HG03095 (cell line): ENCODE data around the gene VGF.
"Not testable (repeated sequence)": the region's sequence is repeated elsewhere in the genome, so short reads cannot be mapped to it uniquely, and the experiment has no call there.

Experiments used
- ATAC-seq: cut with Tn5 transposase; IDR thresholded peaks from one replicate; pipeline ENCODE4 v1.9.1; 2021; ENCODE audit warnings: moderate library complexity; ENCODE audit not compliant: unreplicated experiment

Gene VGF

DNA sequence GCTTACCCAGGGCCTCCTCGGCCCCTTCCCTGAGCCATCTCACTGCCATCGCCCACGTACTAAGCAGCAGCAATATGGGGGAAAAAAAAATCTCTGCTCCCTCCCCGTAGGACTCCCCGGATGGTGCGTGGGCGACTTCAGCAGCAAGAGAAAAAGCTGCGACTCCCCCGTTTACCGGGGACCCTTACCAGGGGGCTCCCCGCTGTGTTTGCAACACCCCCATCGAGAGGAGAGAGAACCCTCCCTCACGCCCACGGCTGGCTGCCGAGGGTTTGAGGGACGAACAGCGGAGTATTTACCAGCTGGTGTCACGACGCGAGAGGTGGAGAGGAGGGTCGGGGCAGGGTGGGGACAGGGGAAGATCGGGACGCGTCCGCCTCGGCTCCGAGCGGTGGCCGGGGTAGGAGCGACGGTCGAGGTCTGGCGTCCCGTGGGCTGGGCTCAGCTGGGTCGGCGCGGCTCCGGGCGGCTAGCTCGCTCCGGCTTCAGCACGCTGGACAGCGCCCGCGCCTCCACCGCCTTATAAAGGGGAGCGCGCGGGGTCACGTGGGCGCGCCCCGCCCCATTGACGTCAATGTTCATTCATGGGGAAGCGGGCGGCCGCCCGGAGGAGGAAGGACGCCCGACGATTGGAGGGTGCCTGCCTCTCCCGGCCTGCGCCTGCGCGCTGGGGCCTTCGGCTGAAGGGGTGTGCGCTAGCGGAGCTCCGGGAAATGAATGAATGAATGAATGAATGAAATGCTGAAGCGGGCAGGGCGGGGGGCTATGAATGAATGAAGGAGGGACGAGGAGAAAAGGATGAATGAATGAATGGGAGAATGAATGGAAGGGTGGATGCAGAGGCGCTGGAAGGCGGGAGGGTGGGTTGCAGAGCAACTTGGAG, at the start of gene VGF:
Gene VGF (minus strand): TSS at position 495 of the 883 bp plus-strand sequence. CDS start 726 bp downstream, outside the sequence.
- no peak for ATAC-seq

DNA sequence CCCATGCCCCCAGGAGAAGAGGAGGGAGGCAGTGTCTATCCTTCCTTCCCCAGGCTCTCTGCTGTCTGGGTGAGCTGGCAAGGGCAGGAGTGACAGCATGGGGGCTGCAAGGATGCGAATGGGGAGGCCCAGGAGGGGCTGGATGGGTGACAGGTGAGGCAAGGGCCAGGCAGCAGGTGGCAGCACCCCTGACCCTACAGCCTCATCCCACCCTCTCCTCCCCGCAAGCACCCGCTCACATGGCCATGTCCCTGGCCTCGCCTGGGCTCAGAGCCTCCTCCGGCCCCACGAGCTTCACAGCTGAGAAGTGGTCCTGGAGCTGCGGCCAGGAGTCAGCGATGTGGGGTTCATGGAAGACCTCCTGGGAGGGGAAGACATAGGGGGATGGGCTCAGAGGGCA, 46.6 kb upstream of the VGF start:
- no peak for ATAC-seq

DNA sequence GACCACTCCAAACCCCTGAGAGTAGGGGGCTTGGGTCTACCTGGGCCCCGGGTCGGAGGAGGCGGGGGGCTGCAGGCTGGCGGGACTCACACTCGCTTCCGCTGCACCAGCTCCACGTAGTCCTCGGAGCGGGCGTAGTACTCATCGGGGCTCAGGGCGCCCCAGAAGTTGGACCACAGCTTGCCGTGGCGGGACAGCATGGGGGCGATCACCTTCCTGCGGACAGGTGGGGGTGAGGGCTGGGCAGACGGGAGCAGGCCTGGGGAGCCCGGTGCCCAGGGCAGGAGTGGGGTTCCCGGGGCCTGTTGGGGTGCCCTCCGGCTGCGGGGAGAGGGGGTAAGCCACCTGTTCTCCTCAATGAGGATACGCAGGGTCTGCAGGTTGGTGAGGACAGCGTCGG, 46.1 kb upstream of the VGF start:
- no peak for ATAC-seq

- ATAC-seq: no peak
Observed at GRCh38 chr7:101210143-101210542, 44.8 kb upstream of the VGF start.

DNA sequence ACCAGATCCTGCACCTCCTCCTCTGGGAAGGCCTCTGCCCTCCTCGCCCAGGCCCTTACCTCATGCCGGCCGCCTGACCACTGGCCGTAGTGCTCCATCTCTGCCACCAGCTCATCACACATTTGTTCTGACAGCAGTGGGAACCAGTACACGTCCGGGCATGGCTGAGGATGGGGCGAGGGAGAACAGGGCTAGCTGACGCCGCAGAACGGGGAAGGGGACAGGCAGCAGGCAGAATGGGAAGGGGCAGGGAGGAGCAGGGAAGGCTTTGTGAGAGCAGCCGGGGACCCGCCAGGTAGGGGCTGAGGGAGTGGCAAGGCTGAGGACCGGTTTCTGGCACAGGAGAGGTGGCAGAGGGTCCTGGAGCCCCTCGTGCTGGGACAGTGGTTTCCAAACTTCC, 43.4 kb upstream of the VGF start:
- no peak for ATAC-seq

DNA sequence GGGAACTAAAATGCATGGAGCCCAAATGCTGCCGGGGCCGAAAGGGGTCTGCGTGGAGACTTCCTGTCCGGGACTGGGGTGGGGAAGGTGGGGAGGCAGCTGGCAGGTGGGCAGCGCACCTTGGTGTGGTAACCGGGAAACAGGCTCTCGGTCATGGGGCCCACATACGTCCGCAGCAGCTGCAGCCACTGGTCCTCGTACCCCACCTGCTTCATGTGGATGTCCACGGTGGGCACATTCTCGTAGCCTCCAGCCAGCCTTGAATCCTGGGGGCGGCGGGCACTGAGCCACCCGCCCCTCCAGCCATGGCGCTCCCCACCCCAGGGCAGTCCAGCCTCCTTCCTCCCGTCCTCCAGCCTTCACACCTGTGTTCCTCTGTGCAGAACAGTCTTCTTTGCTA, 42.1 kb upstream of the VGF start:
- no peak for ATAC-seq

DNA sequence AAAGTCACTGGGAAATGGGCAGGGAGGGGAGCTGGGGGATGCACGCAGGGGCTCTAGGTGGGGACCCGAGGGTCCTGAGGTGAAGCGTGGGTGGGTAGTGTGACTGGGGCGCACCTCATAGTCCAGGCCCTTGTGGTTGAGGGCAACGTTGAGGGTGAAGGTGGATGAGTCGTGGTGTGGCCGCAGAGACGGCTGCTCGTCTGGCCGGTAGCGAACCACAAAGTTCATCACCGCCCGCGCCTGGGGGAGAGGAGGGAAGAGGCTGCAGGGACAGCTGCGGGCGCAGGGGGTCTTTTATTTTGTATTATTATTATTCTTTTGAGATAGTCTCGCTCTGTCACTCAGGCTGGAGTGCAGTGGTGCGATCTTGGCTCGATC, 41.3 kb upstream of the VGF start:
- ATAC-seq: no peak

GRCh38 chr7:101205901-101206664, 40.7 kb upstream of the VGF start:
- no peak for ATAC-seq

GRCh38 chr7:101203740-101204738, 38.7 kb upstream of the VGF start:
- ATAC-seq: not testable (repeated sequence)

DNA sequence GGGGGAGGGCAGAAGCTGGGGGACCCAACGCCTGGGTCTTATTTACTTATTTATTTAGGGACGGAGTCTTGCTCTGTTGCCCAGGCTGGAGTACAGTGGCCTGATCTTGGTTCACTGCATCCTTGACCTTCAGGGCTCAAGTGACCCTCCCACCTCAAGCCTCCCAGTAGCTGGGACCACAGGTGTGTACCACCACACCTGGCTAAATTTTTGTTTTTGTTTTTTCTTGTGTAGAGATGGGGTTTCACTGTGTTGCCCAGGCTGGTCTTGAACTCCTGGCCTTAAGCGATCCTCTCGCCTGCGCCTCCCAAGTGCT, 37.2 kb upstream of the VGF start:
- no peak for ATAC-seq

DNA sequence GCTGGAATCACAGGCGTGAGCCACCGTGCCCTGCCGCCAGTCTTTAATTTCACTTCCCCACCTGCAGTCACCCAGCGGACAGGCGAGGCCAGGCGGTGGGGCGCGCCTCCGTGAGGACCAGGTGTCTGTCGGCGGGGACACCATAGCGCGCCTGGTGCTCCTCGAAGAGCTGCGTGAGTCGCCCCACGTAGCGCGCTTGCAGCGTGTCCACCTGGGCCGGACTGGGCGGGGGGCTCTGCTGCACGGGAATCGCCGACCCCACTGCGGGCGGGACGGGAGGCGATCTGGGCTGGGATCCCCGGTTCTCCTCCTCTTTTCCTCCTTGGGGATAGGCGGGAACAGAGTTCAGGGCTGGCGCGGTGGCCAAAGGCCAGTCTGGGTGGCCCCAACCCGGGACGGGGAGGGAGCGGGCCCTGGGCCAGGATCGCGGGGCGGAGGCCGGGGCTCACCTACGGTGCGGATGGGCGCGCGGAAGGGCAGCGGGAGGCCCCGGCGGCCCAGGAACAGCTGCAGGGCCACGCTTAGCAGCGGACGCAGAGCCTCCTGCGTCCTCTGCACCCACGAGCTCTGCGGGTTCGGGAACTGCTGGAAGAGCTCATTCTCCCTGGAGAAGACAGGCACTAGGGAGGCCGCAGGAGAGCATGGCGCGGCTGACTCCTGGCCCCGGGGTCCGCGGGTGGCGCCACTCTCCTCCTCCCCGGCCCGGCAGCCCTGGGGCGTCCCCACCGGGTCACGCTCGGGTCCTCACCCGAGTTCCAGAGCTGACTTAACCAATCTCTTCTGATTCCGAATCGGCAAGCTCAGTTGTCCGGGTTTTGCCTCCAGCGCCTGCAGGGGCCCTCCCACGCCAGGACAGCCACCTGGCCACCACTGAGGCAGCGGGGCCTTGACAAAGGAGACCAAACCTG, 36.6 kb upstream of the VGF start:
- no peak for ATAC-seq

DNA sequence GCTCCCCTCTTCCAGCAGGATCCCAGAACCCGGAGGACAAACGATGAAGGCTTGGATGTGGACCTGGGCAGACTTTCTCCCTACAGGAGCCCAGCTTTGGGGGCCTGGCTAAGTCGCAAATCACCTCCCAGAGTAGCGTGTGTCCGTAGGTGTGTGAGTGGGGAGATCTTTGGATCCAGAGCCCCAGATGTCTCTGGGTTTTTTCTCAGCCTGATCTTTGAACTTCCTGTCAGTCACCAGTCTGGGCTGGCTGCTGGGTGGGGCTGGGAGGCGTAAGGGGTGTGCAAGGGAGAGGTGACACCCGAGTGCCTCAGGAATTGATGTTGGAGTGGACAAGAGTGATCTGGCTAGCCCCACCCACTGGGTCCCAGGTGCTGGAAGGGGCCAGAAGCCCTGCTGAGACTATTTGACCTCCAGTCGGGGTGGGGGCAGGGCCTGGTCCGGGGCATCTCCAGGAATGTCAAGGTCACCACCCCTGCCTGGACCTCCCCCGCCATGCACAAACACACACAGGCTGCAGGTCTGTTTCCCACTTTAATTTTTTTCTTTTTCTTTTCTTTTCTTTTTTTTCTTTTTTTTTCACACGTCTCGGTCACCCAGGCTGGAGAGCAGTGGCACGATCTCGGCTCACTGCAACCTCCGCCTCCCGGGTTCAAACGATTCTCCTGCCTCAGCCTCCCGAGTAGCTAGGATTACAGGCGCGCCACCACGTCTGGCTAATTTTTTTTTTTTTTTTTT, 35.7 kb upstream of the VGF start, which contains the start of gene MOGAT3:
Gene MOGAT3 (minus strand): TSS at position 175 of the 738 bp plus-strand sequence. CDS start 182 bp downstream, outside the sequence.
- no peak for ATAC-seq

GRCh38 chr7:101200504-101200861, 35.1 kb upstream of the VGF start:
- ATAC-seq: no peak

DNA sequence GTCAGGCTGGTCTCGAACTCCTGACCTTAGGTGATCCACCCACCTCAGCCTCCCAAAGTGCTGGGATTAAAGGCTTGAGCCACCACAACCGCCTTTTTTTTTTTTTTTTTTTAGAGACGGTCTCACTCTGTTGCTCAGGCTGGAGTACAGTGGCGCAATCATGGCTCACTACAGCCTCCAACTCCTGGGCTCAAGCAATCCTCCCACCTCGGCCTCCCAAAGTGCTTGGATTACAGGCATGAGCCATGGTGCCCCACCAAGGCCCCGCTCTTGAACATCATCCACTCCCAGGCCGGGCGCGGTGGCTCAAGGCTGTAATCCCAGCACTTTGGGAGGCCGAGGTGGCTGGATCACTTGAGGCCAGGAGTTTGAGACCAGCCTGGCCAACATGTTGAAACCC, 34.2 kb upstream of the VGF start:
- ATAC-seq: not testable (repeated sequence)

DNA sequence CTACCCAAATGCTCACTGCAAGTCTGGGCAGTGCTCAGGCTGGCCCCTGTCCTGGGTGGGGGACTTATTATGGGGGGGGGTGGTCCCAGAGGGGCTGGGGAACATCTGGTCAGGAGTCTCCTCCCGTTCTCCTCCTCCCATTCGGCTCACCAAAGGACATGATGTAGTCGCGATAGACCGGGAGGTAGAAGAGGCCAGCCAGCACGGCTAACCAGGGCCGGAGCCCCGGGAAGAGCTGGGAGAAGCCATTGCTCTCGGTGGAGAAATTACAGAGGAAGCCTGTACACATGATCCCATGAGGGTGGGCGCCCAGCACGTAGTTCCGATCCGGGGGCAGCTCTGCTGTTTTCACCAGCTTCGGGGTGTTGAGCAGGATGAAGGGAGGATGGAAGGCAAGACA, 33.1 kb upstream of the VGF start:
- no peak for ATAC-seq

- no peak for ATAC-seq
Observed at GRCh38 chr7:101197991-101198390, 32.6 kb upstream of the VGF start.

- ATAC-seq: no peak
Observed at GRCh38 chr7:101195884-101196283, 30.5 kb upstream of the VGF start.

DNA sequence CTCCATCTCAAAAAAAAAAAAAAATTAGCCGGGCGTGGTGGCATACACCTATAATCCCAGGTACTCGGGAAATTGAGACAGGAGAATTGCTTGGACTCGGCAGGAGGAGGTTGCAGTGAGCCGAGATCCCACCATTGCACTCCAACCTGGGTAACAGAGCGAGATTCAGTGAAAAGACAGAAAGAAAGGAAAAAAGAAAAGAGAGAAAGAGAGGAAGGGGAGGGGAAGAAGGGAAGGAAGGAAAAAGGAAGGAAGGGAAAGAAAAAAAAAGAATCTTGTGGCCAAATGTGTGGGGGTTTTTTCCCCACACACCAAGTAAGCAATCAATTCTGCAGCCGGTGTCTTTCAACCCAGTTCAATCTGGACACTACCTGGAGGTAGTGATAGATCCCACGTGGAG, 23.7 kb upstream of the VGF start:
- no peak for ATAC-seq

- no peak for ATAC-seq
Observed at GRCh38 chr7:101186844-101187428, 21.6 kb upstream of the VGF start.
